ENCODE measurements around the gene ZNF41. TPM values are rescaled to one million over a fixed set of nuclear protein-coding genes. Genes with fewer than 3 reads are reported as not detected.

Gene ZNF41
- 8.4 and 10.7 TPM in 2 replicates for total RNA-seq (2014; rRNA removed; shearing (Covaris generic))
- 9.7 and 10.7 TPM in 2 replicates for total RNA-seq (2022)
- Bru-seq, nascent RNA, result percentile 66 among the genes with signal in this experiment
- percentile 82 among the genes with signal in this experiment for BruChase-seq, experiment 1, labeled RNA remaining after a 6-hour chase
- percentile 79 among the genes with signal in this experiment for BruChase-seq, experiment 2, labeled RNA remaining after a 2-hour chase
- long read RNA-seq, full-length matches to known transcripts, result 4 of 26 reads
- long read RNA-seq, partial matches to known transcripts, result 0 of 26 reads
- long read RNA-seq, other reads (novel, unspliced or antisense), result 22 of 26 reads

DNA sequence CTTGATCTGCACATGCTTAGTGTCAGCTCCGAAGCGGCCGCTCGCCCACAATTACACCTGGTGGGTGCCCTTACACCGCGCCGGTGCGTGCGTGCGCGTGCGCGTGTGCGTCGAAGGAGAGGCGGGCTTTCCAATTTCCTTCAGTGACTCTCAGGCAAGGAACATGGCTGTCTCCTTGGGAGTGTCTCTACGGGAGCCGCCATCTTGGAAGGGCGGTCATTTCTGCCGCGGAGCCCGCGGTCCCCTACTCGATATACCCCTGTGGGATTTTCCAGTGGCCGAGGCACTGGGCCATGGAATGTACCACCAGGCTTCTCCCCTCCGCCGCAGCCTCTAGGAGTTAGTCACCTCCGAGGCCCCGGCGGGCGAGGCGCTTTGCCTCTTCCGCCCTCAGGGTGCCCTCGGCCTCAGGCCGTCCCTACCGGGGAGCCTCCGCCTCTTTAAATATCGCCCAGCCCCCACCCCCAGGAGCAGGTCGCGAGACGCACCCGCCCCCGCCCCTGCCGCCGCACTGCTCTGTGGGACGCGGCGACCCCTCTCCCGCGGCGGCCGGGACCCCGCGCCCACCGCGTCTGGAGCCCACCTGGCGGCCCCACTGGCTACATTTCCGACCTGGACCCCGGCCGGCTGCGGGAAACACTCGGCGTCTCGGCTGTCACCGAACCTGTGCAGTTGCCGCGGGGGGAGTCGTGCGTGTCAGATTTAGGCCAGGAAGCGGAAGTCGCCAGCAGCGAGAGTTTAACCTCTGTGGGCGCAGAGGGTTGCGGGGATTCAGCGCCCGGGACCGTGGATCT, at the start of gene ZNF41:
Gene ZNF41, minus strand, starts transcription at position 711 of the 794 bp plus-strand sequence. CDS start 15,741 bp downstream, outside the sequence.
- no TSS peak for BruUV-seq (replicated peaks)
- Histone ChIP-seq H3K4me3 (ENCODE audit: low read depth, low read length, poor library complexity, severe bottlenecking) (peak within 1 kb of the TSS; percentile 91), H3K79me2 (ENCODE audit: insufficient read depth, low read depth, low read length) (peaks cover 62% of the 10 kb centered on the region), H3K27ac (ENCODE audit: low read depth, low read length, poor library complexity, severe bottlenecking) (peak within 1 kb of the TSS; percentile 79), H4K20me1 (ENCODE audit: insufficient read depth, low read length) (no peaks in the 10 kb centered on the region), H3K4me1 (ENCODE audit: insufficient read depth, low read length, poor library complexity, severe bottlenecking) (peaks cover 29% of the 10 kb centered on the region), H3K4me2 (ENCODE audit: low read length) (peak within 1 kb of the TSS; percentile 97), H3K9me3 (ENCODE audit: low read length) (no peaks in the 10 kb centered on the region), H3K36me3 (ENCODE audit: insufficient read depth, low read length) (no peaks in the 10 kb centered on the region; the same call in 1 of the 2 replicates), H2AFZ (ENCODE audit: low read length) (peak within 1 kb of the TSS; percentile 76; the same call in 1 of the 2 replicates), H3K9me2 (ENCODE audit: insufficient read depth, low read length) (no peaks in the 10 kb centered on the region)
- CTCF ChIA-PET (ENCODE audit: unreplicated experiment), result interaction anchor here (0.6 kb wide), 1 partner anchor 103 kb away, joined by 4 read pairs; no protein-coding TSS in a partner anchor
- TF ChIP-seq EZH2phosphoT487 (IDR thresholded peaks at IDR 0.05; ENCODE audit: borderline replicate concordance, low read depth, low read length), result no peak
- TF ChIP-seq, protein P1, sequence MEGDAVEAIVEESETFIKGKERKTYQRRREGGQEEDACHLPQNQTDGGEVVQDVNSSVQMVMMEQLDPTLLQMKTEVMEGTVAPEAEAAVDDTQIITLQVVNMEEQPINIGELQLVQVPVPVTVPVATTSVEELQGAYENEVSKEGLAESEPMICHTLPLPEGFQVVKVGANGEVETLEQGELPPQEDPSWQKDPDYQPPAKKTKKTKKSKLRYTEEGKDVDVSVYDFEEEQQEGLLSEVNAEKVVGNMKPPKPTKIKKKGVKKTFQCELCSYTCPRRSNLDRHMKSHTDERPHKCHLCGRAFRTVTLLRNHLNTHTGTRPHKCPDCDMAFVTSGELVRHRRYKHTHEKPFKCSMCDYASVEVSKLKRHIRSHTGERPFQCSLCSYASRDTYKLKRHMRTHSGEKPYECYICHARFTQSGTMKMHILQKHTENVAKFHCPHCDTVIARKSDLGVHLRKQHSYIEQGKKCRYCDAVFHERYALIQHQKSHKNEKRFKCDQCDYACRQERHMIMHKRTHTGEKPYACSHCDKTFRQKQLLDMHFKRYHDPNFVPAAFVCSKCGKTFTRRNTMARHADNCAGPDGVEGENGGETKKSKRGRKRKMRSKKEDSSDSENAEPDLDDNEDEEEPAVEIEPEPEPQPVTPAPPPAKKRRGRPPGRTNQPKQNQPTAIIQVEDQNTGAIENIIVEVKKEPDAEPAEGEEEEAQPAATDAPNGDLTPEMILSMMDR (conservative IDR thresholded peaks at IDR 0.05; ENCODE audit: low read length), result no peak
- DNase-seq (ENCODE audit: low spot score), result peak; percentile 90
- intact Hi-C loops (cut with micrococcal nuclease; ENCODE audit: unreplicated experiment), result loop anchor here (10.0 kb wide), 1 partner anchor 118 kb away; no protein-coding TSS in a partner anchor
- POLR2A ChIA-PET, result interaction anchor here (0.7 kb wide), 1 partner anchor 34 kb away, joined by 3 read pairs; no protein-coding TSS in a partner anchor

DNA sequence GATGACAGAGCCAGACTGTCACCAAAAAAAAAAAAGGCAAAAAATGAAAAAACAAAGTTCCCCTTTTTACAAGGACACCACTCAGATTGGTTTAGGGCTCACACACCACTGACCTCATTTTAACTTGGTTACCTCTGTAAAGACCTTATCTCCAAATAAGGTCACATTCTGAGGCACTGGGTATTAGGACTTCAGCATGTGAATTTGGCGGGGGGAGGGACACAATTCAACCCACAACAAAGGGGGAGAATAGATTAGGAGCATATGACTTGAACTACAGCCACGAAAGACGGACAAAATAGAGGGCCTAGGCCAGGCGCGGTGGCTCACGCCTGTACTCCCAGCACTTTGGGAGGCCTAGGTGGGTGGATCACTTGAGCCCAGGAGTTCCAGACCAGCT, 47.0 kb upstream of the ZNF41 start:
- H3K4me1 ChIP-seq (ENCODE audit: insufficient read depth, low read length, poor library complexity, severe bottlenecking), result no peaks in the 10 kb centered on the region
- no peak overlapping the region for H3K27ac ChIP-seq (ENCODE audit: low read depth, low read length, poor library complexity, severe bottlenecking)
- H3K9me2 ChIP-seq (ENCODE audit: insufficient read depth, low read length), result no peaks in the 10 kb centered on the region
- POLR2A ChIA-PET, result no interaction called here
- no peak overlapping the region for H3K4me2 ChIP-seq (ENCODE audit: low read length)
- no peaks in the 10 kb centered on the region for H3K36me3 ChIP-seq (ENCODE audit: insufficient read depth, low read length)
- intact Hi-C loops (cut with micrococcal nuclease; ENCODE audit: unreplicated experiment), result no loop called here
- H3K4me3 ChIP-seq (ENCODE audit: low read depth, low read length, poor library complexity, severe bottlenecking), result no peak overlapping the region
- no peak for TF ChIP-seq EZH2phosphoT487 (IDR thresholded peaks at IDR 0.05; ENCODE audit: borderline replicate concordance, low read depth, low read length)
- TF ChIP-seq, protein P1 (conservative IDR thresholded peaks at IDR 0.05; ENCODE audit: low read length), result no peak
- BruUV-seq (replicated peaks), result no TSS peak
- DNase-seq (ENCODE audit: low spot score), result no peak
- CTCF ChIA-PET (ENCODE audit: unreplicated experiment), result no interaction called here
- no peak overlapping the region for H2AFZ ChIP-seq (ENCODE audit: low read length)
- no peaks in the 10 kb centered on the region for H4K20me1 ChIP-seq (ENCODE audit: insufficient read depth, low read length)
- no peaks in the 10 kb centered on the region for H3K9me3 ChIP-seq (ENCODE audit: low read length)
- H3K79me2 ChIP-seq (ENCODE audit: insufficient read depth, low read depth, low read length), result no peaks in the 10 kb centered on the region
